Testis (tissue), 2 donors: ENCODE results near the gene ALPK1.

Experiments used
- CTCF ChIP-seq, 3 experiments: fragments of 450-650 bp in 2 of 3; fragments of 200-600 bp in 1 of 3; sonication (generic) in 1 of 3; IDR thresholded peaks; one replicate each; pipeline ENCODE4 v1.5.1; 2016 to 2019; ENCODE audit warnings: antibody characterized with exemption in 3 of 3, mild to moderate bottlenecking in 2 of 3, moderate library complexity in 1 of 3
- POLR2A ChIP-seq: fragments of 450-650 bp; IDR thresholded peaks from one replicate; pipeline ENCODE4 v1.6.1; 2017; ENCODE audit warnings: antibody characterized with exemption, mild to moderate bottlenecking, moderate library complexity

GRCh38 chr4:112377171-112377570 is 80.0 kb downstream of the ALPK1 start:
- TF ChIP-seq CTCF (IDR thresholded peaks at IDR 0.05) = no peak
- TF ChIP-seq POLR2A = no peak
